Measurements from ENCODE around the gene BATF3.

Gene BATF3

GRCh38 chr1:212685429-212685828 is 14.2 kb downstream of the BATF3 start:
- DNase-seq (ENCODE audit: low read depth in 1 of 2, low spot score in 1 of 2) = no peak

GRCh38 chr1:212684521-212685090 is 15.0 kb downstream of the BATF3 start:
- no peak for DNase-seq (ENCODE audit: low read depth in 1 of 2, low spot score in 1 of 2)

GRCh38 chr1:212684076-212684475 is 15.6 kb downstream of the BATF3 start:
- DNase-seq (ENCODE audit: low read depth in 1 of 2, low spot score in 1 of 2) = no peak

- DNase-seq (ENCODE audit: low read depth in 1 of 2, low spot score in 1 of 2) = peak in 1 of 2 donors; percentile 16
Observed at GRCh38 chr1:212683357-212683722, 16.3 kb downstream of the BATF3 start.

GRCh38 chr1:212680680-212681389 is 18.8 kb downstream of the BATF3 start:
- no peak for DNase-seq (ENCODE audit: low read depth in 1 of 2, low spot score in 1 of 2)

GRCh38 chr1:212678456-212679410 is 20.9 kb downstream of the BATF3 start:
- DNase-seq (ENCODE audit: low read depth in 1 of 2, low spot score in 1 of 2) = no peak

GRCh38 chr1:212677573-212677972 is 22.1 kb downstream of the BATF3 start:
- DNase-seq (ENCODE audit: low read depth in 1 of 2, low spot score in 1 of 2) = no peak

- no peak for DNase-seq (ENCODE audit: low read depth in 1 of 2, low spot score in 1 of 2)
Observed at GRCh38 chr1:212677136-212677535, 22.5 kb downstream of the BATF3 start.

- no peak for DNase-seq (ENCODE audit: low read depth in 1 of 2, low spot score in 1 of 2)
Observed at GRCh38 chr1:212675675-212676074, 24.0 kb downstream of the BATF3 start.

GRCh38 chr1:212674872-212675271 is 24.8 kb downstream of the BATF3 start:
- no peak for DNase-seq (ENCODE audit: low read depth in 1 of 2, low spot score in 1 of 2)

- no peak for DNase-seq (ENCODE audit: low read depth in 1 of 2, low spot score in 1 of 2)
Observed at GRCh38 chr1:212671342-212672031, 28.2 kb downstream of the BATF3 start.

- DNase-seq (ENCODE audit: low read depth in 1 of 2, low spot score in 1 of 2) = no peak
Observed at GRCh38 chr1:212670882-212671281, 28.8 kb downstream of the BATF3 start.

GRCh38 chr1:212670301-212670700 is 29.3 kb downstream of the BATF3 start:
- DNase-seq (ENCODE audit: low read depth in 1 of 2, low spot score in 1 of 2) = no peak

- DNase-seq (ENCODE audit: low read depth in 1 of 2, low spot score in 1 of 2) = no peak
Observed at GRCh38 chr1:212669600-212669999, 30.0 kb downstream of the BATF3 start.

- no peak for DNase-seq (ENCODE audit: low read depth in 1 of 2, low spot score in 1 of 2)
Observed at GRCh38 chr1:212669102-212669501, 30.5 kb downstream of the BATF3 start.

- DNase-seq (ENCODE audit: low read depth in 1 of 2, low spot score in 1 of 2) = no peak
Observed at GRCh38 chr1:212668477-212668876, 31.2 kb downstream of the BATF3 start.

- no peak for DNase-seq (ENCODE audit: low read depth in 1 of 2, low spot score in 1 of 2)
Observed at GRCh38 chr1:212667223-212668139, 32.2 kb downstream of the BATF3 start.

GRCh38 chr1:212666116-212666775 is 33.4 kb downstream of the BATF3 start:
- DNase-seq (ENCODE audit: low read depth in 1 of 2, low spot score in 1 of 2) = no peak

- peak; percentile 64 to 67 for DNase-seq (ENCODE audit: low read depth in 1 of 2, low spot score in 1 of 2)
Observed at GRCh38 chr1:212665241-212666115, 34.2 kb downstream of the BATF3 start.
